NCI-H2196 treated with DMSO at 0.1 percent for 48 hours (cell line): ENCODE data around the gene BAZ2A.

ENCODE experiments used
- DNase-seq: peaks from one replicate; lab custom pipeline; 2025; ENCODE audit not compliant: unreplicated experiment; lab: John Stamatoyannopoulos, UW

Gene BAZ2A

DNA sequence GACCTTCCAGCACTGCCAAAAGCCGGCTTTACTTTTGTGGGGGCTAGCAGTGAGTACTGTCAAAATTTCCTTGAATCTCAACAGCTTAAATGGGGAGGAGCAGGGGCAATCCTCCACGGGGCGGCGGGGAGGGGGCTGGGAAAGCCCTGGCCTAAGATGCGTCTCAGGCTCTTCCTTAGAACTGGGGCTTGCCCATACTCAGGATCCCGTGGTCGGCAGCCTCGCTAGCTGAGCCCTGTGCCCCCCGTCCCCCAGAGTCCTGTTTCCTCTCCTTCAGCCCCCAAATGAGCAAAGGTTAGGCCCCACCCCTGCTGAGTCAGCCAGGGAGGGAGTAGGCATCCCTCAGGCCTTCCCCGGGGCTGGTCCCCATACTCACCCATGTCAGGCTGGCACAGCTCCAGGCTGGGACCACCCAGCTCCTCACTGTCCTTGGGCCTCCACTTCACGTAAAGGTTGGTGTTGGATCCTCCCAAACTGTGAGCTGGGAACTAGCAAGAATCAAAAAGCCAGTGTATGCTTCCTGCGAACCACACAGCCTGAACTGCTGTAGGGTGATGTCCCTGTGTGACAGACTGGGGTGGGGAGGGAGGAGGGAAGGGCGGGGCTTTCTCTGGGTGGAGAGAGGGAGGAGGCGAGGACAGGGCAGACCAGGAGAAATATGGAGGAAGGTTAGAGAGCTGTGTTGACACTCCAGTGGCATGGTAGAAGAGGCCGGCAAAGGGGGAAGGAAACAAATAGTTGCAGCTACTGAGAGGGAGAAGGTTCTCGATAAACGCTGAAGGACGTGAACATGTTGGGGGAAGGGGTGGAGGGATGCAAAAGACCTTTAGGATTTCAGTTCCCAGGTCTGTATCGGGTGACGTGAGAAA, 5.9 kb upstream of the BAZ2A start:
- peak; percentile 73 for DNase-seq

DNA sequence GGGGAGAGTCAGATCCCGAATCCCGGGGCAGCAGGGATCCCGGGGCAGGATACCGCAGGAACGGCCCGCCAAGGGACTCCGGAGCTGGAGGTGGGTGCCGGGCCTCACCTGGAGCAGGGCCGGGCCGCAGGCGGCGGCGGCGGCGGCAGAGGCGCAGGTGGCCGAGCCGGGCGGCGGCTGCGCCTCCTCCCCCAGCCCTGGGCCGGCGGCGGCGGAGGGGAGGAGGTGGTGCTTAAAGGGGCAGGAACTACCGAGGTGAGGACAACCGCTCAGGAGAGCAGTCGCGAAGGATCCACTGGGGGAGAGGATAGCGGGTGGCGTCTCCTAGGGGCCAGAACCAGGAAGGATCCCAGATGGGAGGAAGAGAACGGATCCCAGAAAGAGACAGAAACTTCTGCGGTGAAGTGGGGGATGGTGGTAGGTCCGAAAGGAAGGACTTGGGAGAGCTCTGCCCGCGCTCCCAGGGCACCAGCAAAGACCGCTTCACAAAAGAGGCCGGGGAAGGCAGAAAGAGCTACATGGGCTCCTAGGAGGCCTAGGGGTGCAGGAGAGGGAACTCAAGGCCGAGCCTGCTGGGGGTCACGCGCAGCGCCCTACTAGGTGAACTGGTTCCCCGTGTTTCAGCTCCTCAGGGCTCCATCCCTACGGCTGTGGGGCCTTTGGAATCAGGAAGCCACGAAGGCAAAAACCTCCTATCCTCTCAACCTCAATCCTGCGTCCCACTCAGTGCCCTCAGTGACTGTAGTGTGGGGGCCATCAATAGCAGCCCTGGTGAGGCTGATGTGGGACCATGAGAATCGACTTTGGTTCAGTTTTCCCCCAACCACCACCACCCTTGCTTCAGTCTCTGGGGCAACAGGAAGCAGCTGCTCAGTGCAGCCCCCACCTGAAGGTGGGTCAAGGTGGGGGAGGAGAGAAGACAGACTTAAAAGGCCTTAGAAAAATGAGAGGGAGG, 5.0 kb upstream of the BAZ2A start:
- DNase-seq: peak; percentile 73

DNA sequence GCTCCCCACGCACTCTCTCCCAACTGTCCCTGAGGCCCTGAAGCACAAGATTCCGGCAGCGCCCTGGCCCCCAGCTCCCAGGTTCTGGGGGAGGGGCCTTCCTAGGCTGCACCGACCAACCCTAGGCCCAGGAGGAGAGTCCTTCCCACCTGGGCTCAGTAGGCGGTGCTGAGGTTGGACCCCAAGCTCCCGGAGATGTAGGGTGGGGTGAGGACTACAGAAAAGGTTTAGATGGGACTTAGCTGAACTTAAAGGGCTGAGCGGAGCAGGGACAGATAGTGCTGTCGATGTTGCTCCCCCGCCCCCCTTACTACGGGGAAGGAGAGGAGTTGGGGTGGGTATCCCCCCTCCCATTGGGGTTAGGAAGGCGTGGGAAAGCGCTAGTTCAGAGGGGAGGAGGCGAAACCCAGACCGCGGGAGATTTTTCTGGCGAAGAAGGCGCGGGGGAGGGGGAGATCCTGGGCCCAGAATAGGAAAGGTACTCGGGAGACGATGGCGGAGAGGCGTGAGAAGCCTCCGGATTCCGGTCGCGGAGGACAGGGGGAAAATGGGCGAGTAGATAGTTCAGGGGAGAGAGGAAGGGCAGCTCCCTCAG, 4.2 kb upstream of the BAZ2A start:
- DNase-seq: peak; percentile 55

DNA sequence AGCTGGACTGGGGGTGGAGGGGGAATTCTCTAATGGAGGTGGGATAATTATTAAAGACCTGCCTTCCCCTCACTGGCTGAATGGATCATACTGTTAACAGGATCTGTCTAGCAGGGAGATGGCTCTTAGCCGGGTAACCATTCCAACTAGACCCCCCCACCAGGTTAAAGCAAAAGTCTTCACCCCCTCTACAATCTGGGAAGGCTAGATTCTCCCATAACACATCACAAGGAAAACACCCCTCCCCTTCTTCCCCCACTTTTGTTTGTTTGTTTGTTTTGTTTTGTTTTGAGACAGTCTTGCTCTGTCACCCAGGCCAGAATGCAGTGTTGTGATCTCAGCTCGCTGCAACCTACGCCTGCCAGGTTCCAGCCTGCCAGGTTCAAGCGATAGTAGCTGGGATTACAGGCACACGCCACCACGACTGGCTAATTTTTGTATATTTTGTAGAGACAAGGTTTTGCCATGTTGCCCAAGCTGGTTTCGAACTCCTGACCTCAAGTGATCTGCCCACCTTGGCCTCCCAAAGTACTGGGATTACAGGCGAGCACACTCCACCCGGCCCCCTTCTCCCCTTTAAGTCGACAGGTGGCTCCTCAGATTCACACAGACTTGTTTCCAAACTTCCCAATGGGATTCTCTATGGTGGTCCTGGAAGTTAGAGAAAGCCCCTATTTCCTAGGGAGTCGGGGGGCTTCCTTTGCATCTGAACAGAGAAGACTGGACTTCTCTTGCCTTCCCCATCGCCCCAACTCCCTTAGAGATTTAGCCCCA, 3.5 kb upstream of the BAZ2A start:
- DNase-seq: no peak

DNA sequence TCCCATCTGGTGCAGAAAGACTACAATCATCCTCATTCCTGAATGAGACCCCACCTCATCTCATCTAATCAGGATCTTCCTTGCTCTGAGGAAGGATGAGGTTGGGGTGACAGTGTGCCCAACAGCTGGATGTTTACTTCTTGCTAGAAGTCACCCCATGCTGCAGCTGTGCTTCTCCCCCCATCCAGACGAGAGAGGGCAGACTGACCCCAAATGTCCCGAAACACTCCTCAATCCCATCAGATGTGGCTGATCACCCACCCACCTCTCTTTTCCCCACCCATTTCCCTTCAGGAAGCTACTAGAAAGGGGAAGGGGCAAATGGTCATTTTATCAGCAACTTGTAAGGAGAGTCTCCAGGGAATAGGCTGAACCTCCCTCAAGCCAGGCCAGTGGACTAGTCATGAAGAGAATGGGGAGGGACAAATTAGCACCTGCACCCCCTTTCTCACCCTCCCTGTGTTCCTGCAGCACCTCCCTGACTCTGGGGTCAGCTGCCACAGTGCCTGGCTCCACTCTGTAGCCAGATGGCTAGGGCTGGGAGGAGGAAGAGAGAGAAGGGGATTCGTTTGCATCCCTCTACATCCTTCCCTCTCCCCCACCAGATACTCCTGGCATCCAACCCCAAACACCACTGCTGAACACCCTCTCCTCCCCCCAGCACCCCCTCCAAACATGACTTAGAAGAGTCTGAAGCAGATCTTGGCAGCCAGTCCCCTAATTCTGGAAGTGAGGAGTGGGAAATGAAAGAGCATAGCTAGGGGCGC, 2.8 kb upstream of the BAZ2A start:
- no peak for DNase-seq

DNA sequence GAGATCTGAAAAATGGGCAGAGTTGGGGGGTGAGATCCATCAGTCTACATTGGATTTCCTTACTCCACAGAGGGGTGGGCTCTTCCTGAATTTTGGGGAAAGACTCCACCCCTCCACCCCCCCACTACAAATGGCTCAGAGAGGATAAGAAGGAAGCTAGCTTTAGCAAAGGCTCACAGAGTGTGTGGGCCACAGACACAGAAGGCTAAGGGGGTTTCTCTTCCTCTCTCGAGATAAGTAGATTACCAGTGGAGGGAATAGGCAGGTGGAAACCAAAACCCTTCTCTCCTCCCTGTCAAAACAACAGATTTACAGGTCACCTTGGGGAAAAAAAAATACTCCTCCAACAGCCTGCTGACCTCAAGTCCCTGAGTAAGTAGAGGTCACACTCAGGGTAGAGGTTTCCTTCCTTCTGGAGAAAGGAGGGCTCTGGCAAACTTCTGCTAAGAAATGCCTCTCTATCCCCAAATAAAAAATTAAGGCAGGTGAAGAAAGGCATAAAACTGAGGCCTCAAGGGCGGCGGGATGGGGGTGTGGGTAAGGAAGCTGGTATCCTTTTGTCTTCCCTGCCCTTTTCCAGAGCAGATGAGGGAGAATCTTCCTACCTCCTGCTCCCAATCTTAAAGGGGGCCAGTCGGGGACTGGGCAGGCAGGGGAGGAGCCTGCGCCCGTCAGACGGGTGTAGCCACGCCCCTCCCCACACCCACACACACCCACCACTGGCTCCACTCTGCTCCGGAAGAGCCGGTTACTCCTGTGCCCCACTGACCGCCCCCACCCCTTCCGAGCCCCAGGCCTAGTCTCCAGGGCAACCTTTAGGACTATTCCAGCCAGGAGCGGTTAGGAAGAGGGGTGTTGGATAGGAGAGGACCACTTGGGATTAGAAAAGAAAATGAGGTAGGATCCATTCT, 1.9 kb upstream of the BAZ2A start:
- DNase-seq: peak; percentile 33

DNA sequence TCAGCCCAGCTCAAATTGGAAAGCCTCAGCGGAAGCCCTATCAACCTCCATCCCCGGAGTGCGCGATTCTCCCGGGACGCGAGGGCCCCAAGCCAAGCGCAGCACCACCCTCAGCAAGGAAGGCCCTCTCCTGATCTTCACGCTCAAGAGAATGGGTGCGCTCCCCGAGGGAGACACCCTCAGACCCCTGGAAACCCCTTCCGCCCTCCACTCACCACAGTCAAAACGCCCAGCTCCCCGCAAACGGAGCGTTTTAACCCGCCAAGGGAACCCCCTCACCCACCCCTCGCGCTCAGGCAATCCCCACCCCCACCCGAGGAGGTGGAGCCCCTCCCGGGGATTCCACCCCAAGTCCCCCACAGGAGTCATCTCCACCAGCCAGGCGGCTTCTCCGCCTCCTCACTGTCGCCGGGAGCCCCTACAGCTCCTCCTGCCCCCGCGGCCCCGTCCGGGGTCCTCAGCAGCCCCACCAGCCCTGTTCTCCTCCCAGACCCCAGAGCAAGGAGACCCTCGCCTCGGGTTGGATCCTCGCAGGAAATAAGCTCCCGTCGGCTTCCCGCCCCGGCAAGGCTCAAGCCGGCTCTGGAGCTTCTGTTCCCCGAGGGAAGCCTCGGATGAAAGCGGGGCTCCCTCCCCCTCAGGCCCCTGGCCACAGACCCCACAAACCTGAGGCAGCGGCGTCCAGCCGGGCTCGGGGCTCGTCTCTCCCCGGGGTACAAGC, 507 bp downstream of the BAZ2A start:
- DNase-seq: no peak

DNA sequence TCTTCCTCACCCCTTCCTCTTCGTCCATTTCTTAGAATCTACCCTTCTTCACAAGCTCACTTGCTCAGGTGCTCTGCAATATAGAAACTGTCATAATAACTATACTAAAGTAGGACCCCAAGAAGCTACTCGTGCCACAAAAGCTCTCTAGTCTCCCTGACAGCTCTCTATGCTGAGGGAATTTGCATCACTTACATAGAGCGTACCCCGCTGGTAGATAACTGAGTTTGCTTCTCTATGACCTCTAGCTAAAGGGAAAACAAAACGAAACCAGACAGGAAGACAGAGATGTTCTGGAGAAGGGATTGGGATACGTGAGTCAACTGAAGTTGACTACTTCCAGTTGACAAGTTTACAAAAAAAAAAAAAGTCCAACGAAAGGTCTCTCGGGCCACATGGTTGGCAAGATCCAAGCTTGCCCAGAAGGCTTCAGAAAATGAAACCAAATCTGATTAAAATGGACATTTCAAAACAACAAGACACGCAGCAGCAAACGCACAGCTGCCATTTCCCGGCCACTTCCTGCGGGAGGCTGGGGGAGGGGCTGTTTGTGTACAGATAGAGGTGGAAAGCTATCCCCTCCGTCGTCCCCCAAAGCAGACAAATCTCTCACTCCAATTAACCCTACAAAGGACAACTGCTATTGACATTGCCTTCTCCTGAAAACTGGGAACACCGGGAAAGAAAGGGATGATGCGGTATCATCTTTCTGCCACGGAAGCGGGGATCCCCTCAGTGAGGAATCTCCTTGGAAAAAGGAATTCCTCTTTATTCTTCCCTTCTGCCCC, 1.3 kb downstream of the BAZ2A start:
- DNase-seq: no peak

DNA sequence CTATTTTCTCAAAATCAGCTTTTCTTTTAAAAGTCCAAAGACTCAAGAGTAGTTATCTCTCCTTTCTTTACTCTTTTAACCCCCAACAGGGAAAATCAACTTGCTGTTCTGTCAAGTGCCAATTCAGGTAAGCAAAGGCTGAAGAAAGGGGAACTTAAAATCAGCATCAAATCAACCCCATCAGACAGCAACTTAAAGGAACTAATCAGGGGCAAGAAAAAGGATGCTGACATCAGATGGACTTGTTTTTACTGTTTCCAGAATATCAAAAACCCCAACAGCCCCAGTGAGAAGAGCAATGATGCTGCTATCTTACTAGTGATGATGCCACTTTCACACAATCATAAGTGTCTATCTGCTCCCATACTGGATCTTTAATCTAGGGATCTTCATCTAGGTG, 3.4 kb downstream of the BAZ2A start:
- no peak for DNase-seq

DNA sequence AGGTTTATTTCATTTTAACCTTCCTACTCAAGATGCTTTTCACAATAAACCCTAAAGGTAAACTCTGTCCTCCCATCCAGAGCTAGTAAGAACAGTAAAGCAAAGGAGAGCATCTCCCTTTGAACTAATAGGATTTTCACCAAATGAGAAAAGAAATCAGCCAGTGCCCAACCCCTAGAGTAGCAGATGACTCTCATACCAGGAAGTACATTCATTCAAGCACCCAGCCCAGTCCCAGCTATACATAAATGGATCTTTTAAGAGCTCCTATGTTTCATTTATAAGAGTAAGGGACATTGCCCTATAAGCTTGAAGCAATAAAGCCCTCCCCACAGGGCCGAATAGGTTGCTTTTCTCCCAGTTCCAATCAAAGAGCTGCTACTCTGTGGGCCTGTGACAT, 7.6 kb downstream of the BAZ2A start:
- DNase-seq: no peak

DNA sequence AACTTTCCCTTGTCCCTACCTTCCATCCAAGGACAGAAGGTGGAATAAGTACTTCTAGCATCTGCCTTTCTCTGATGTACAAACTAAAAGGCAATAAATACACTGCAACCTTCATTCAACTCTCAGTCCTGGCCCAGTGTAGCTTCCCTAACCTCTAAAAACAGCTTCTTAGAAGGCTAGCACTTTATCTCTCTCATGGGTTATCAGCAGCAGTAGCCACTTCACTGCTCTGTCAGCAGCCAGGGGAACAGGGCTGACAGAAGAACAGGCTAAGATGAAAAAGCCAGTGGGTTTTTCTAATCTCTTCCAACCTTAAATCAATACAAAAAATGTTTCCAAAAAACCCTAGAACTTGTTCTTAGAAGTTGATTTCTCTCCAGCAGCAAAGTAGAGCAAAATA, 13.2 kb downstream of the BAZ2A start:
- no peak for DNase-seq

DNA sequence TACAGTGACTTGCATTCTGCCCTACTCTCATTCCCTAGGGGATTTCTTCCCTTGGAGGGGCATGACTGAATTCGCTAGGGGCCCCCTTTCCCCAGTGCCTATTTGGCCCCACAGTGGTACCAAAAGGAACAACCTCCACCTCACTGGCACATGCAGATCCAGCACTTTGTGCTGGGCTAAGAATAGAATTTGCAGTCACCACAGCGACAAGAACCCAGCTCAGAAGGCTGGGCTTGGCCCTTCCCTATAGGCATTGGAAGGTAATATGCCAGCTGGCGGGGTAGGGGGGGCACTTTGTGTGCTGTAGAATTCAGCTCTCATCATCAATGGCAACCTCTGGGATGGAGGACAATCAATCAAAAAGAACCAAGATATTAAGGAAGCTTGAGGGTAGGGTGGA, 13.9 kb downstream of the BAZ2A start:
- DNase-seq: no peak

DNA sequence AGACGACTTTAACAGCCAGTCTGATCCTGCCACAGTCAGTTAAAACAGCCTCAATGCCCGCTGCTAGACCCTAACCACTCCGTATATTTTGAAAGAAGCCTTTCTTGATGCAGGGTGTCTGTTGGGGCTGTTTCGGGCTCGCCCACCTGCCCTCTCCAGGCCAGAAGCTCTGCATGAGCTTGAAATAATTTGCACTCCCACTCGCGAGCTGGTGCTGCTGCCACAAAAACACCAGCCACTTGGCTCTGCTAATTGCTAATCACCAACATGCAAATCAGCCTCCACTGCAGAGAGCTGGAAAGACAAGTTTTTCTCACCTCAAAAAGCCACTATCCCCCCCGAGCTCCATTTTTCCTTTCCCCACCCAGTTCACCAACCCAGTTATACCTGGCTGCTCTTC, 15.5 kb downstream of the BAZ2A start:
- no peak for DNase-seq

DNA sequence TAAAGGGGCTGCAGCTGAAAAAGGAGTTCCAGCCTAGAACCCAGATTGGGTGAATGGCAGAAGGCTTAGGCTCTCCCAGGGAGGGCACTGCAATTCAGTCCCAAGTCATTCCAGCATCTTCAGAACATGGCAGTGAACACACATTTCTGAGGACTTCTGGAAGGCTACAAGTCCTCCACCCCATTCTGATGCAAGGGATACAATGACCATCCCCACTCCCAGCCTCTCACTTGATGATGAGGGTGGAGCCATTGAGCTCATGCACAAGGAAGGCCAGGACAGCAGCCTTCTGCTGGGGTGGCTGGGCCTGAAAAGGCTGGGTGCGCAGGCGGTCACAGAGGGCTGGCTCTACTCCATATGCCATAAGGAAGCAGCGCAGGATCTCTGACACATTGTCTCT, 25.8 kb downstream of the BAZ2A start:
- no peak for DNase-seq

DNA sequence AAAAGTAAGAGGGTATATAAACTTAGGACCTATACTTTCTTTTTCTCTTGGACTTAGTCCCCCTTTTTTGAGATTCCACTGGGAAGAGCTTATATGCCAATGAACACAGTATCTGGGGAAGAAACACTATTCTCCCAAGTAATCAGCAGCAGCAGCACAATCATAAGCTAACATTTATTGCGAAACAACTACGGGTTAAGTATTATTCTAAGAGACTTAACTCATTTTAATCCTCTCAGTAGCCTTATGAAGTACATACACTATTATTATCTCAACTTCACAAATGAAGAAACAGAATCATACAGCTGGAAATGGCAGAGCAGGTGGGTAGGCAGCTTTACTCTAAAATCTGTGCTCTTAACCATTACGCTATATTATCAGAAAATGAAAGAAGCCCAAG, 27.9 kb downstream of the BAZ2A start:
- no peak for DNase-seq

DNA sequence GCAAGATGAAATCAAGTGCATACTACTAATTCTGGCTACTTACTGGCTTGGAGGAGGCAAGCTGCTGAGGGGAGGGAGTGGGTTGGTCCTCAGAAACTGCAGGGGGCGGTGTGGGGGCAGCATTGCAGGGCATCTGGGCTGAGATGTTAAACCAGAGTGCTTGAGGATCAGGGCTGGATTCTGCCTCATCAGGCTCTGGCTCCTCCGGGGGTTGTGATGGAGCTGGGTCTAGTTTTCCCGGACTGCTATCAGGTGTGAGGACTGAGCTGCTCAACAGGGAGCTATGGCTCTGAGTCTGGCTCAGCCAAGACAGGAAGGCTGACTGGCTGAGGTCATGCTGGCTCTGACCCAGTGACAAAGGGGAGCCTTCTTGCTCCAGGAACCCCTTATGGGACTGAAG, 28.6 kb downstream of the BAZ2A start:
- no peak for DNase-seq

DNA sequence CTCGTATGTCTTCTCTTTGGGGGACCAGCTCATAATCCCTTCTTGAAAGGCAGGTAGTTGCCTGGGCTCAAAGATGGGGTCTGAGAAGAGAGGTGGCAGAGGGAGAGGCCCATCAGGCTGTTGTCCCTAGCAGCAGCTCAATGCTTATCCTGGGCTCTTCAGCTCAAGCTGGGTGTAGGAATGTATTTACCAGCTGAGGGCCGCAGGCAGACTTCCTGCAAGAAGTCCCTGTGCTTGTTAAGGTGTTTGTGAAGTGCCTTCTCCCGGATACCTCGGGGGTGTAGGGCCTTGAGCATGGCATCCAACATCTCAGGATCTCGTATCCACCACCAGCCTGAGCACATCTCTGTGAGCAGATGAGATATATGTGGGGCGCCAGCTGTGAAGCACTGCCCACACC, 29.4 kb downstream of the BAZ2A start:
- no peak for DNase-seq

DNA sequence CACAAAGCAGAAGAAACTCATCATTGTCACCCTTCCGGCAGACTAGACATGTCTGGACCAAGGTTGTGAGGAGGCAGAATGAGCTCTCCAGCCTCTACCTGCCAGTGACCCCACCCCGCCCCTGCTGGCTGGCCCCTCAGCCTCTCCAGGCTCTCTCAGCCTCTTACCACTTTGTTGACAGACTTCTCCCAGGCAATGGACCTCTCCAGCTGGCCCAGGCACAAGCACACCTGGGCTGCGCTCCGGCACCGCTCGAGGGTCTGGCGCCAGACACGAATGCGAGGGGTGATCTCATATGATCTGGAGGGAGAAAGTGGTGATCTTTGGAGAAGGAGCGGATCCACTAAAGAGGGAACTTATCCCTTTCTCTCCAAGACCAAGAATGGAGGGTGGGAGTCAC, 30.3 kb downstream of the BAZ2A start:
- no peak for DNase-seq
